NCI-H345 treated with DMSO at 0.1 percent for 48 hours (cell line): ENCODE measurements around the gene CGB1.
"Not testable (repeated sequence)": the region's sequence is repeated elsewhere in the genome, so short reads cannot be mapped to it uniquely, and the experiment has no call there.

ENCODE experiments used
- DNase-seq: peaks from one replicate; lab custom pipeline; 2025; ENCODE audit not compliant: unreplicated experiment; lab: John Stamatoyannopoulos, UW

CGB1 gene

DNA sequence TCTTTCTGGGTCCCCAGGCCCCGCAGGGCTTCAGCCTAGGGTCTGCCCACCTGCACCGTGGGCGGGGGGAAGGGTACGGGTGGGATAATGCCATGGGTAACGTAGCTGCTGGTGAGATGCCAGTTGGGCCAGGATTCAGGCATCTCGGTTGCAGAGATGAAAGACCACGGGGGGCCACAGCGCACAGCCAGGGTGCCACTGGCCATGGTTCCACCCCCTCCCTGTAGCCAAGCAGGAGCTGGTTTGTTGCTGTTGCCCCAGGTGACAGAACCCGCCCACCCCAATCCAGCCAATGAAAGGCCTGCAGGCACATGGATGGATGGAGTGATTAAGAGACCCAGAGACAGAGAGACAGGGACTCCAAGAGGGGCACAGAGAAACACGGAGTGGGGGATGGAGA is 21.9 kb upstream of the CGB1 start:
- no peak for DNase-seq

DNA sequence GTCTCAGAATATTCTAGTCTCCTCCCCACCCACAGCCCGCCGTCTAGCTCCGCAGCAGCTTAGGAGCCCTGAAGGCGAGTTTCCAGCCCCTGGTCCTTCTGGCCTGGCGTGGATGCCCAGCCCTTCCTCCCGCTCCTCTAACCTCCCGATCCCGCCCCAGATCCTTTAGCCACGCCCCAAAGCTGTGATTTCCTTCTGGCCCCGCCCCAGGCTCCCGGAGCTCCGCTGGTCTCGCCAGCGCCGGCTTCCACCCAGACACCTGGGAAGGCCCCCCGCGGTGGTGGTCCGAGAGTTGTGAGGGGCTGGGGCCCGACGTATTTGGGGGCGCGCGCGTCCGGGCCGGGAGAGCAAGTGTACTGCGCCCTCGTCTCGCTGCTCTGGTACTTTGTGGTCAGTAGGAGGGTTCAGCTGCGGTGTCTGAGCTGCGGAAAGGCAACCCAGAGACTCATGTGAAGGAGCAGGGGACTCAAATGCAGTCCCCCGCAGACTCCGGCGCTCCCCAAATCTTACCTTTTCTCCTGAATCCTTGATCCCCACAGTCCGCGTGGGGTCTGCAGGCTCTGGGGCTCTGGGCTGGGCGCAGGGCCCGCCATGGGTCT is 21.0 kb upstream of the CGB1 start, which contains the start of gene CGB7:
Gene CGB7 (minus strand): TSS at position 114 of the 599 bp plus-strand sequence. CDS start 2,374 bp downstream, outside the sequence.
- DNase-seq = no peak

DNA sequence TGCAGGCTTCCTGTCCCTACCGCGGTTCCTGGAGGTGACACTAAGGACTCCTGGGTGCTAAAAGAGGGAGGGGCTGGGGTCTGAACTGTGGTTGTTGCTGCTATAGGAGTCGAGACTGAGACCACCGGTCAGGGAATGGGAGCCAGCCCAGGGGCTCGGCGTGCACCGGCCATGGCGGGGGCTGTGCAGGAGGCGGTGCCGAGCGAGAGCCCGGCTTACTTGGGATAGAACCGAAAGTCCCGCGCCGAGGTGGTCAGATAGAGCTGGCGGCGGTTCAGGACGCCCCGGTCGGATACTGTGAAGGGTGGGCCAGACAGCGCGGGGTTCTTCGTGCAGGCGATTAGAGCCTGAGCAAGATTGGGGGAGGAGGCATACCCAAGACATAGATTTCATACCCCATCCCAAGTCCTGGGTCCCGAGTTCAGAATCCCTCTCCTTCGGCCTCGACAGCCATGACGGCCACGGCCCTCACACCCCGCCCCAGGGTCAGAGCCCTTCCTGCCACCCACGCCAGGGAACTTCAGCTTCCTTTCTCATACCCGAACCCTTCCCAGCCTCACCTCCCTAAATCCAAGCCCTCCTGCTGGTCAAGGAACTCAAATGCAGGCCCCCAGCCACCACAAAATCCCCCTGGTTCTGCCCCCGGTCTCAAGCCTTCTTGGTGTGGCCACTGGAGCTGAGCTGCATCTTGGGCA is 20.4 kb upstream of the CGB1 start:
- not testable (repeated sequence) for DNase-seq

DNA sequence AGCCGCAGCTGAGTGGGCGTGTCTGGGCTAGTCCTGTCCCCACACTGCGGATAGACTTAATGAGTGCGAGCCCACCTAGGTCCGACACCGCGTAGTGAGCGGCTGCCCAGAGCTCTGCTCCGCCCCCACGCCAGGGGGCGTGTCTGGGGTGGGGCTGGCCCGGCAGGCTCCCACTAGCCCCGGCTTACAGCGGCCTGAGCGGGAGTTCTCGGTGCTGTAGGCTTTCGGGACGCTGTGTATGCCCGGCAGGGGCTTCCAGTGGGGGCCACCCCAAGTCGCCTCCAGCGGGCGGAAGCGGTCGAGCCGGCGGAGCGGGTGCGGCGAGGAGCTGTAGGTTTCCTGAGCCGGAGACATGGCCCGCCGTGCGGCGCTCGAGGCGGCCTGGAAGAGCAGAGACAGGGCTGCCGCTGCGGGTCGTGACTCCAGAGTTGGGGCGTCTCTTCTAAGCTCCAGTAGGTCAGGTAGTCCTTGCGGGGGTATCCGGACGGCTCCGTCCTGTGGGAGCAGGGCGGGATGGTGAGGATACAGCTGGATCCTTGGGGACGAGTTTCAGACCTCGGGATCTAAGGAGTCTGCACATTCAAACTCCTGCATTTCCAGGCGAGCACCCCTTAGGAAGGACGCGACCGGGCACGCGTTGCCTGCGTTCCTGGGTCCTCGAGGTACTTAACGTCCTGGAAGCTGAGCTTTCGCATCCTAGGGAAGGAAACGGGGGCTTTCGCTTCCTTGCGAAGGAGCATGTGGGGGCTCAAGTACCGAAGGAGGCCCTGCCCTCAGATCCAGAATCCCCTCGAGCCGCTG is 19.6 kb upstream of the CGB1 start:
- DNase-seq = no peak

DNA sequence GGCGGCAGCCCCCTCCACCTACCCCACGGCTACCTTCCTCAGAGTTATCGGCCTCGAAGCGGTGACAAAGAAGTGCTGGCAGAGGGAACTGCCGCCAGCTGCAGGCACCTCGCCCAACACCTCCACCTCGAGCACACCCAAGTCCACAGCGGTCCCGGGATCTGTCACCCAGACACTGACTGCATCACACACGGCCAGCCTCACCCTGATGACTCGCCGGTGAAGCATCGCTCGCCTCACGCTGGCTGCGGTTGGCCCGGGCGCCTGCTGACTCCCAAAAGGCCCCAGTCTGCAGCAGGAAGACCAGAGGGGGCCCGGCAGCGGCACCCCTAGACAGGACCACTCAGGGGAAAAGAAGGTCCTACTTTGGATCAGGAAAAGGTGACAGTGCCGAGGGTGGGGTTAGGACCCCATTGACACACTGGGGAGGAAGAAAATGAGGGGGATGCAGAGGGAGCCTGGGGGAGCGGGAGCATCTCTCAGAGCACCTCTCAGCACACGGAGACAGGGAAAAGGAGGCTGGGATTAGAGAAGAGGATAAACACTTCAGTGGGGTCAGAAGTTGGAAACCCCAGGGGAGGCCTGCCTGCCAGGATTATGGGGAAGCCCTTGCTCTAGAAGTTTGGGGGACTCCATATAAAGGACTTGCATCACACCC is 13.8 kb upstream of the CGB1 start:
- not testable (repeated sequence) for DNase-seq

DNA sequence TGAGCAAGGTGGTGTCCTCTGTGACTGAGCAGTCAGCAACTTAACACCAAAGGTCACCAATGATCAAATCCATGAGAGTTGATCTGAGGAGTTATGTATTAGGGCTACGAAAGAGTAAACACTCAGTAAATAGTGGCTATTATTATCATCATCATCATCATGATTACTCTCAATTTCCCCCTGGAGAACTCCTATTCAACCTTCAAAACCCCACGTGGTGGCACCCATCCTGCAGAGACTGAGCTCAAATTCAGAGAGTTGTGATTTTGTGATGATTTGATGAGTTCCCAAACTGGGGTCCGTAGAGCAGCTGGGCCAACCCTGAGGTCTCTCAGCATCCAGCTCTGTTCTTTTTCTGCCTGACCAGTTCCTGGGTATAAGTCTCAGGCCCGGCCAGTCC is 13.1 kb upstream of the CGB1 start:
- not testable (repeated sequence) for DNase-seq

DNA sequence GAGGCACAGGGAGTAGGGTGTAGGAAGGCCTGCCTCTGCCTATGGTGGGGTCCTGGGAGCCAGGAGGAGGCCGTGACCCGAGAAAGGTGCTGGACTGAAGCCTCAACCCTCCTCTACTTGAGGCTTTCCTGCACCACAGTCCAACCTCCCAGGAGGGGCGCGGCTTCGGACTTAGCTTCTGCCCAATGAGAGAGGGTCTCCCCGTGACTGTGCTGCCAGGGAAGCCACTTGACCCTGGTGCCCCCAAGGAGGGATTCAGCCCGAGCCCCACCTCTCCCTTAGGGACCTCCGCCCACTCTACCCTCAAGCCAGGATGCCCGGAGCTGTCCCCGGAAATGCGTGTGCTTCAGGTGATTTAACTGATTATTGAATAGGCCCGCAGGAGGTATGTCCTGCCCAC is 12.3 kb upstream of the CGB1 start, which contains the start of gene CGB8:
Gene CGB8 (minus strand): TSS at position 101 of the 400 bp plus-strand sequence. CDS start 372 bp downstream, outside the sequence.
- DNase-seq = not testable (repeated sequence)

DNA sequence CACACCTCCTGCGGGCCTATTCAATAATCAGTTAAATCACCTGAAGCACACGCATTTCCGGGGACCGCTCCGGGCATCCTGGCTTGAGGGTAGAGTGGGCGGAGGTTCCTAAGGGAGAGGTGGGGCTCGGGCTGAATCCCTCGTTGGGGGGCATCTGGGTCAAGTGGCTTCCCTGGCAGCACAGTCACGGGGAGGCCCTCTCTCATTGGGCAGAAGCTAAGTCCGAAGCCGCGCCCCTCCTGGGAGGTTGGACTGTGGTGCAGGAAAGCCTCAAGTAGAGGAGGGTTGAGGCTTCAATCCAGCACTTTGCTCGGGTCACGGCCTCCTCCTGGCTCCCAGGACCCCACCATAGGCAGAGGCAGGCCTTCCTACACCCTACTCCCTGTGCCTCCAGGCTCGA is 6.9 kb upstream of the CGB1 start, which contains the start of gene CGB5:
Gene CGB5 (plus strand): TSS at position 301 of the 400 bp plus-strand sequence. CDS start 362 bp downstream, outside the sequence.
- DNase-seq = not testable (repeated sequence)

DNA sequence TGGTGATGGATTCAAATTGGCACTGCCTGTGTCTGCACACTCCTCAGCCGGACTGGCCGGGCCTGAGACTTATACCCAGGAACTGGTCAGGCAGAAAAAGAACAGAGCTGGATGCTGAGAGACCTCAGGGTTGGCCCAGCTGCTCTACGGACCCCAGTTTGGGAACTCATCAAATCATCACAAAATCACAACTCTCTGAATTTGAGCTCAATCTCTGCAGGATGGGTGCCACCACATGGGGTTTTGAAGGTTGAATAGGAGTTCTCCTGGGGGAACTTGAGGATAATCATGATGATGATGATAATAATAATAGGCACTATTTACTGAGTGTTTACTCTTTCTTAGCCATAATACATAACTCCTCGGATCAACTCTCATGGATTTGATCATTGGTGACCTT is 6.0 kb upstream of the CGB1 start:
- not testable (repeated sequence) for DNase-seq

DNA sequence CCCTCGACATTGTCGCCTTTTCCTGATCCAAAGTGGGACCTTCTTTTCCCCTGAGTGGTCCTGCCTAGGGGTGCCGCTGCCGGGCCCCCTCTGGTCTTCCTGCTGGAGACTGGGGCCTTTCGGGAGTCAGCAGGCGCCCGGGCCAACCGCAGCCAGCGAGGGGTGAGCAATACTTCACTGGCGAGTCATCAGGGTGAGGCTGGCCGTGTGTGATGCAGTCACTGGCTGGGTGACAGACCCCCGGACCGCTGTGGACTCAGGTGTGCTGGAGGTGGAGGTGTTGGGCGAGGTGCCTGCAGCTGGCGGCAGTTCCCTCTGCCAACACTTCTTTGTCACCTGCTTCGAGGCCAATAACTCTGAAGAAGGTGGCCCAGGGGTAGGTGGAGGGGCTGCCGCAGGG is 5.5 kb upstream of the CGB1 start:
- no peak for DNase-seq

DNA sequence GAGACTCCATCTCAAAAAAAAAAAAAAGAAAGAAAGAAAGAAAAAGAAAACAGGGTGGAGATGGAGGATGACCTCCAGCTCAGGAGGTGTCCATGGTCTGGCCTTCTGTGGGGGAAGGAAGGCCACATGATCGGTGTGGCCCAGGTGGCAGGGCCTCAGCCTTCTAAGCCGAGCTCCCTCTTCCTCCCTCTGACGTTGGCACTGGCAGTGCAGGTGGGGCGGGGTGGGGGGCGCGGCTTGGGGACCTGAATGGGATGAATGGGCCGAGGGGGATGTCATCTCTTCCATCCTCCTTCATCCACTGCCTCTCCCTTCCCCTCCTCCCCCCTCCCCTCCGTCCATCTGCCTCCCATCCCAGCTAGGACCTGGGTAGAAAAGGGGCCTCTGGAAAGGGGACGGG is 3.0 kb upstream of the CGB1 start:
- not testable (repeated sequence) for DNase-seq

DNA sequence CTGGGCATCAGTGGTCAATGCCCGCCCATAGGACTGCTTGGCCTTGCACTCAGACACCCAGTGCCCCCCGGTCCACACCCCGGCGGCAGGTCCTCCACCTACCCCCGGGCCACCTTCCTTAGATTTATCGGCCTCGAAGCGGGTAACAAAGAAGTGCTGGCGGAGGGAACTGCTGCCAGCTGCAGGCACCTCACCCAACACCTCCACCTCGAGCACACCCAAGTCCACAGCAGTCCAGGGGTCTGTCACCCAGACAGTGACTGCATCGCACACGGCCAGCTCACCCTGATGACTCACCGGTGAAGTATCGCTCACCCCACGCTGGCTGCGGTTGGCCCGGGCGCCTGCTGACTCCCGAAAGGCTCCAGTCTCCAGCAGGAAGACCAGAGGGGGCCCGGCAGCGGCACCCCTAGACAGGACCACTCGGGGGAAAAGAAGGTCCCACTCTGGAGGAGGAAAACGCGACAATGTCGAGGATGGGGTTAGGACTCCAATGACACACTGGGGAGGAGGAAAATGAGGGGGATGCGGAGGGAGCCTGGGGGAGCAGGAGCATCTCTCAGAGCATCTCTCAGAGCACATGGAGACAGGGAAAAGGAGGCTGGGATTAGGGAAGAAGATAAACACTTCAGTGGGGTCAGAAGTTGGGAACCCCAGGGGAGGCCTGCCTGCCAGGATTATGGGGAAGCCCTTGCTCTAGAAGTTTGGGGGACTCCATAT is 2.0 kb upstream of the CGB1 start:
- DNase-seq = not testable (repeated sequence)

DNA sequence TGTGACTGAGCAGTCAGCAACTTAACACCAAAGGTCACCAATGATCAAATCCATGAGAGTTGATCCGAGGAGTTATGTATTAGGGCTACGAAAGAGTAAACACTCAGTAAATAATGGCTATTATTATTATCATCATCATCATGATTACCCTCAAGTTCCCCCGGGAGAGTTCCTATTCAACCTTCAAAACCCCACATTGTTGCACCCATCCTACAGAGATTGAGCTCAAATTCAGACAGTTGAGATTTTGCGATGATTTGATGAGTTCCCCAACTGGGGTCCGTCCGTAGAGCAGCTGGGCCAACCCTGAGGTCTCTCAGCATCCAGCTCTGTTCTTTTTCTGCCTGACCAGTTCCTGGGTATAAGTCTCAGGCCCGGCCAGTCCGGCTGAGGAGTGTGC is 1.4 kb upstream of the CGB1 start:
- DNase-seq = not testable (repeated sequence)

DNA sequence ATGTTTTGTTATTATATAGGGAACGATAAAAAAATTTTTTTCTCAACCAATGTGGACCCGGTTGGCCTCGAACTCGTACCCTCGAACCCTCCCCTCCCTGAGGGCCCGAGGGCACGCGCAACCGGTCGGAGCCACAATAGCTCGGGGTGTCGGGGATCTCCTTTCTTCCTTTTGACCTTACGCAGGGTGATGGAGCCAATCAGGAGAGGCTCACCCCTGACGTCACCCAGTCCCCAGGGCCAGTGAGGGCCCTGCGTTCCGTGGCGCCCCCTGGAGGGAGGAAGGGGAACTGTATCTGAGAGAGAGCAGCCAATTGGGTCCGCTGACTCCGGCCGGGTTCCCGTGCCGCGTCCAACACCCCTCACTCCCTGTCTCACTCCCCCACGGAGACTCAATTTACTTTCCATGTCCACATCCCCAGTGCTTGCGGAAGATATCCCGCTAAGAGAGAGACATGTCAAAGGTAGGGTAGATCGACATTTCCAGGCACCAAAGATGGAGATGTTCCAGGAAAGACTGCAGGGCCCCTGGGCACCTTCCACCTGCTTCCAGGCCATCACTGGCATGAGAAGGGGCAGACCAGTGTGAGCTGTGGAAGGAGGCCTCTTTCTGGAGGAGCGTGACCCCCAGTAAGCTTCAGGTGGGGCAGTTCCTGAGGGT is 4.9 kb downstream of the CGB1 start, which contains the start of gene CGB2:
Gene CGB2 (plus strand): TSS at position 249 of the 660 bp plus-strand sequence. CDS start 206 bp downstream, at position 455.
- not testable (repeated sequence) for DNase-seq

DNA sequence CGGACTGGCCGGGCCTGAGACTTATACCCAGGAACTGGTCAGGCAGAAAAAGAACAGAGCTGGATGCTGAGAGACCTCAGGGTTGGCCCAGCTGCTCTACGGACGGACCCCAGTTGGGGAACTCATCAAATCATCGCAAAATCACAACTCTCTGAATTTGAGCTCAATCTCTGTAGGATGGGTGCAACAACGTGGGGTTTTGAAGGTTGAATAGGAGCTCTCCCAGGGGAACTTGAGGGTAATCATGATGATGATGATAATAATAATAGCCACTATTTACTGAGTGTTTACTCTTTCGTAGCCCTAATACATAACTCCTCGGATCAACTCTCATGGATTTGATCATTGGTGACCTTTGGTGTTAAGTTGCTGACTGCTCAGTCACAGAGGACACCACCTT is 6.4 kb downstream of the CGB1 start:
- DNase-seq = not testable (repeated sequence)

DNA sequence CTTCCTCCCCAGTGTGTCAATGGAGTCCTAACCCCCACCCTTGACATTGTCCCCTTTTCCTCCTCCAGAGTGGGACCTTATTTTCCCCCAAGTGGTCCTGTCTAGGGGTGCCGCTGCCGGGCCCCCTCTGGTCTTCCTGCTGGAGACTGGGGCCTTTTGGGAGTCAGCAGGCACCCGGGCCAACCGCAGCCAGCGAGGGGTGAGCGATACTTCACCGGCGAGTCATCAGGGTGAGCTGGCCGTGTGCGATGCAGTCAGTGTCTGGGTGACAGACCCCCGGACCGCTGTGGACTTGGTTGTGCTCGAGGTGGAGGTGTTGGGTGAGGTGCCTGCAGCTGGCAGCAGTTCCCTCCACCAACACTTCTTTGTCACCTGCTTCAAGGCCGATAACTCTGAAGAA is 6.9 kb downstream of the CGB1 start:
- DNase-seq = not testable (repeated sequence)

DNA sequence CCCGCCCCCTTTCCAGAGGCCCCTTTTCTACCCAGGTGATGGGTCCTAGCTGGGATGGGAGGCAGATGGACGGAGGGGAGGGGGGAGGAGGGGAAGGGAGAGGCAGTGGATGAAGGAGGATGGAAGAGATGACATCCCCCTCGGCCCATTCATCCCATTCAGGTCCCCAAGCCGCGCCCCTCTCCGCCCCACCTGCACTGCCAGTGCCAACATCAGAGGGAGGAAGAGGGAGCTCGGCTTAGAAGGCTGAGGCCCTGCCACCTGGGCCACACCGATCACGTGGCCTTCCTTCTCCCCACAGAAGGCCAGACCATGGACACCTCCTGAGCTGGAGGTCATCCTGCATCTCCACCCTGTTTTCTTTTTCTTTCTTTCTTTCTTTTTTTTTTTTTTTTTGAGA is 8.0 kb downstream of the CGB1 start:
- not testable (repeated sequence) for DNase-seq

DNA sequence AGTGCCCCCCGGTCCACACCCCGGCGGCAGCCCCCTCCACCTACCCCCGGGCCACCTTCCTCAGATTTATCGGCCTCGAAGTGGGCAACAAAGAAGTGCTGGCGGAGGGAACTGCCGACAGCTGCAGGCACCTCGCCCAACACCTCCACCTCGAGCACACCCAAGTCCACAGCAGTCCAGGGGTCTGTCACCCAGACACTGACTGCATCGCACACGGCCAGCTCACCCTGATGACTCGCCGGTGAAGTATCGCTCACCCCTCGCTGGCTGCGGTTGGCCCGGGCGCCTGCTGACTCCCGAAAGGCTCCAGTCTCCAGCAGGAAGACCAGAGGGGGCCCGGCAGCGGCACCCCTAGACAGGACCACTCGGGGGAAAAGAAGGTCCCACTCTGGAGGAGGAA is 11.1 kb downstream of the CGB1 start:
- not testable (repeated sequence) for DNase-seq

DNA sequence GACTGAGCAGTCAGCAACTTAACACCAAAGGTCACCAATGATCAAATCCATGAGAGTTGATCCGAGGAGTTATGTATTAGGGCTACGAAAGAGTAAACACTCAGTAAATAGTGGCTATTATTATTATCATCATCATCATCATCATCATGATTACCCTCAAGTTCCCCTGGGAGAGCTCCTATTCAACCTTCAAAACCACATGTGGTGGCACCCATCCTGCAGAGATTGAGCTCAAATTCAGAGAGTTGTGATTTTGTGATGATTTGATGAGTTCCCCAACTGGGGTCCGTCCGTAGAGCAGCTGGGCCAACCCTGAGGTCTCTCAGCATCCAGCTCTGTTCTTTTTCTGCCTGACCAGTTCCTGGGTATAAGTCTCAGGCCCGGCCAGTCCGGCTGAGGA is 11.6 kb downstream of the CGB1 start:
- not testable (repeated sequence) for DNase-seq

DNA sequence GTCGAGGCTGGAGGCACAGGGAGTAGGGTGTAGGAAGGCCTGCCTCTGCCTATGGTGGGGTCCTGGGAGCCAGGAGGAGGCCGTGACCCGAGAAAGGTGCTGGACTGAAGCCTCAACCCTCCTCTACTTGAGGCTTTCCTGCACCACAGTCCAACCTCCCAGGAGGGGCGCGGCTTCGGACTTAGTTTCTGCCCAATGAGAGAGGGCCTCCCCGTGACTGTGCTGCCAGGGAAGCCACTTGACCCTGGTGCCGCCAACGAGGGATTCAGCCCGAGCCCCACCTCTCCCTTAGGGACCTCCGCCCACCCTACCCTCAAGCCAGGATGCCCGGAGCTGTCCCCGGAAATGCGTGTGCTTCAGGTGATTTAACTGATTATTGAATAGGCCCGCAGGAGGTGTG is 12.5 kb downstream of the CGB1 start, which contains the start of gene CGB3:
Gene CGB3 (minus strand): TSS at position 101 of the 400 bp plus-strand sequence. CDS start 362 bp downstream, outside the sequence.
- not testable (repeated sequence) for DNase-seq
